ENCODE data around the gene CSDE1.
"Not testable (repeated sequence)": the region's sequence is repeated elsewhere in the genome, so short reads cannot be mapped to it uniquely, and the experiment has no call there.

Gene CSDE1

GRCh38 chr1:114771992-114772391, 14.2 kb upstream of the CSDE1 start:
- no peak for FAIRE-seq
- DNase-seq (ENCODE audit: insufficient read length, low spot score) = no peak
- no peak for TF ChIP-seq TAF1 (IDR thresholded peaks at IDR 0.05; ENCODE audit: low read depth, low read length)
- TF ChIP-seq SPI1 (IDR thresholded peaks at IDR 0.05; ENCODE audit: low read depth, low read length) = peak; percentile 61; the same call in 1 of the 2 replicates

- FAIRE-seq = no peak
- DNase-seq (ENCODE audit: insufficient read length, low spot score) = no peak
- TF ChIP-seq POLR2AphosphoS5 (IDR thresholded peaks at IDR 0.05; ENCODE audit: low read depth, low read length) (no peak), SPI1 (IDR thresholded peaks at IDR 0.05; ENCODE audit: low read depth, low read length) (no peak), PAX5 (IDR thresholded peaks at IDR 0.05; ENCODE audit: insufficient read depth, low read length, severe bottlenecking) (no peak), TAF1 (IDR thresholded peaks at IDR 0.05; ENCODE audit: low read depth, low read length) (no peak), POU2F2 (IDR thresholded peaks at IDR 0.05; ENCODE audit: low read depth, low read length) (no peak), POLR2A (IDR thresholded peaks at IDR 0.05; ENCODE audit: low read depth, low read length) (no peak)
These were observed 13.2 kb upstream of the CSDE1 start for GRCh38 chr1:114770989-114771388.

DNA sequence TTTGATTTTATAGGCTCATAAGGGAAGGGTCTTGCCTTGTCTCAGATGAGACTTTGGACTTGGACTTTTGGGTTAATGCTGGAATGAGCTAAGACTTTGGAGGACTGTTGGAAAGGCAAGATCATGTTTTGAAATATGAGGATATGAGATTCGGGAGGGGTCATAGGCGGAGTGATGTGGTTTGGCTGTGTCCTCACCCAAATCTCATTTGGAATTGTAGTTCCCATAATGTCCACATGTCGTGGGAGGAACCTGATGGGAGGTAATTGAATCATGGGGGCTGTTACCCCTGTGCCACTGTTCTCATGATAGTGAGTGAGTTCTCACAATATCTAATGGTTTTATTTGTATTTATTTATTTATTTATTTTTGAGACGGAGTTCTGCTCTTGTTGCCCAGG, 6.9 kb upstream of the CSDE1 start:
- no peak for FAIRE-seq
- TF ChIP-seq TAF1 (IDR thresholded peaks at IDR 0.05; ENCODE audit: low read depth, low read length) (no peak), POLR2AphosphoS5 (IDR thresholded peaks at IDR 0.05; ENCODE audit: low read depth, low read length) (no peak), PAX5 (IDR thresholded peaks at IDR 0.05; ENCODE audit: insufficient read depth, low read length, severe bottlenecking) (no peak), SPI1 (IDR thresholded peaks at IDR 0.05; ENCODE audit: low read depth, low read length) (no peak), POLR2A (IDR thresholded peaks at IDR 0.05; ENCODE audit: low read depth, low read length) (no peak), POU2F2 (IDR thresholded peaks at IDR 0.05; ENCODE audit: low read depth, low read length) (no peak)

DNA sequence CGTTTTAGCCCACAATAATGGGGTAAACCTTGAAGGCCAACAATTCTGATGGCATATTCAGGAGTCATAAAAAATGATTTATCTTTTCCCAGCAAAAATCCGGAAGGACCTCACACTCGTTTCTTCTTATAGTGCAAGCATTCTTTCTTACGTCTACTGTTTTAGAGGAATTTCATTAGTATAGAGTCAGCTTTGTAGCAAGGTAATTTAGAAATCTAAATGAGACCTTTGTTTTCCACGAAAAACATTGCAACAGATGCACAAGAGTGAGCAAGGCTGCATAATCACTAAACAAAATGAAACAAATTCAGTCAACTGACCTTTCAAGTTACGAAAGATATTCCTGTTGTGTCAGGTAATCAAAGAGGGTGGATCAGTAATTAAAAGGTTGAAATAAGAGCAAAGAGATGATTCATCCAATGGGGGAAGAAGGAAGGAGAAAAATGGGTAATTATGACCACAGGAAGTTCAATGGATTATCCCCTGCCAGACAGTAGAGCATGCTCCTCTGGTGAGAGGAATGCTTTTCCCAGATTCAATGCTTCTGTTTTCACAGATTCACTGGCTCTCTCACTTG, 560 bp upstream of the CSDE1 start:
- no peak for FAIRE-seq
- TF ChIP-seq POU2F2 (IDR thresholded peaks at IDR 0.05; ENCODE audit: low read depth, low read length) (no peak), PAX5 (IDR thresholded peaks at IDR 0.05; ENCODE audit: insufficient read depth, low read length, severe bottlenecking) (no peak), SPI1 (IDR thresholded peaks at IDR 0.05; ENCODE audit: low read depth, low read length) (no peak), TAF1 (IDR thresholded peaks at IDR 0.05; ENCODE audit: low read depth, low read length) (no peak), POLR2A (IDR thresholded peaks at IDR 0.05; ENCODE audit: low read depth, low read length) (no peak), POLR2AphosphoS5 (IDR thresholded peaks at IDR 0.05; ENCODE audit: low read depth, low read length) (no peak)
- no peak for DNase-seq (ENCODE audit: insufficient read length, low spot score)

More for the DNA sequence above, 6.9 kb upstream of the CSDE1 start:
- DNase-seq (ENCODE audit: insufficient read length, low spot score) = no peak

- no peak for DNase-seq (ENCODE audit: insufficient read length, low spot score)
- FAIRE-seq = peak; percentile 13
- TF ChIP-seq POU2F2 (IDR thresholded peaks at IDR 0.05; ENCODE audit: low read depth, low read length) = no peak
- no peak for TF ChIP-seq PAX5 (IDR thresholded peaks at IDR 0.05; ENCODE audit: insufficient read depth, low read length, severe bottlenecking)
- TF ChIP-seq TAF1 (IDR thresholded peaks at IDR 0.05; ENCODE audit: low read depth, low read length) = no peak
- TF ChIP-seq SPI1 (IDR thresholded peaks at IDR 0.05; ENCODE audit: low read depth, low read length) = no peak
- no peak for TF ChIP-seq POLR2A (IDR thresholded peaks at IDR 0.05; ENCODE audit: low read depth, low read length)
- no peak for TF ChIP-seq POLR2AphosphoS5 (IDR thresholded peaks at IDR 0.05; ENCODE audit: low read depth, low read length)
These were observed 782 bp downstream of the CSDE1 start for GRCh38 chr1:114756949-114757454.

GRCh38 chr1:114756009-114756892, 1.5 kb downstream of the CSDE1 start:
- FAIRE-seq (peak; percentile 61), DNase-seq (ENCODE audit: insufficient read length, low spot score) (no peak)
- TF ChIP-seq TAF1 (IDR thresholded peaks at IDR 0.05; ENCODE audit: low read depth, low read length) (no peak), PAX5 (IDR thresholded peaks at IDR 0.05; ENCODE audit: insufficient read depth, low read length, severe bottlenecking) (no peak), SPI1 (IDR thresholded peaks at IDR 0.05; ENCODE audit: low read depth, low read length) (no peak), POU2F2 (IDR thresholded peaks at IDR 0.05; ENCODE audit: low read depth, low read length) (no peak), POLR2AphosphoS5 (IDR thresholded peaks at IDR 0.05; ENCODE audit: low read depth, low read length) (no peak), POLR2A (IDR thresholded peaks at IDR 0.05; ENCODE audit: low read depth, low read length) (no peak)

- FAIRE-seq (no peak), DNase-seq (ENCODE audit: insufficient read length, low spot score) (no peak)
- TF ChIP-seq POU2F2 (IDR thresholded peaks at IDR 0.05; ENCODE audit: low read depth, low read length) = no peak
- TF ChIP-seq POLR2AphosphoS5 (IDR thresholded peaks at IDR 0.05; ENCODE audit: low read depth, low read length) = no peak
These were observed 2.5 kb downstream of the CSDE1 start for GRCh38 chr1:114755006-114755931.

- not testable (repeated sequence) for FAIRE-seq; DNase-seq (ENCODE audit: insufficient read length, low spot score)
These were observed 4.1 kb downstream of the CSDE1 start for GRCh38 chr1:114753702-114754101.

DNA sequence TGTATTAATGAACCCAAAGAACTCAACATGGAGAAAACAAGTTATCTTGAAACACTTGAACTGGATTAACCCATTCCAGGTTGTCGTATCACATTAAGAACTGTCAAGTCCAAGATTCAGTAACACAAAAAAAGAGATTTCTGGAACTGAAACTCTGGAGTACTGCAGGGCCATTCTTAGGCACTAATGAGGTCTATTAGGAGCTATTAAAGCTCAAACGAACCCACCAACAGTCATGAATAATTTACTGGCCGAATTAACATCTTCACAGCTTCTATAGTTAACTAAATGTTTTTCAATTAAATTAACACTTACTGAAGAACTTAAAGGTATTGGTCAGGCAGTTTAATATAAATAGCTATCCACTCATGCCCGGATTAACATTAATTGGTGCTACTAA, 4.6 kb downstream of the CSDE1 start:
- DNase-seq (ENCODE audit: insufficient read length, low spot score) = no peak
- TF ChIP-seq POLR2A (IDR thresholded peaks at IDR 0.05; ENCODE audit: low read depth, low read length) (no peak), POLR2AphosphoS5 (IDR thresholded peaks at IDR 0.05; ENCODE audit: low read depth, low read length) (no peak), PAX5 (IDR thresholded peaks at IDR 0.05; ENCODE audit: insufficient read depth, low read length, severe bottlenecking) (no peak), SPI1 (IDR thresholded peaks at IDR 0.05; ENCODE audit: low read depth, low read length) (no peak), POU2F2 (IDR thresholded peaks at IDR 0.05; ENCODE audit: low read depth, low read length) (no peak), TAF1 (IDR thresholded peaks at IDR 0.05; ENCODE audit: low read depth, low read length) (no peak)
- no peak for FAIRE-seq

All from GM12891 (cell line).